ENCODE results near the gene KIF6. TPM values are rescaled to one million over a fixed set of nuclear protein-coding genes. Genes with fewer than 3 reads are reported as not detected.

Gene KIF6
- total RNA-seq, 1 donor from 2014 or later: 0.43 TPM

DNA sequence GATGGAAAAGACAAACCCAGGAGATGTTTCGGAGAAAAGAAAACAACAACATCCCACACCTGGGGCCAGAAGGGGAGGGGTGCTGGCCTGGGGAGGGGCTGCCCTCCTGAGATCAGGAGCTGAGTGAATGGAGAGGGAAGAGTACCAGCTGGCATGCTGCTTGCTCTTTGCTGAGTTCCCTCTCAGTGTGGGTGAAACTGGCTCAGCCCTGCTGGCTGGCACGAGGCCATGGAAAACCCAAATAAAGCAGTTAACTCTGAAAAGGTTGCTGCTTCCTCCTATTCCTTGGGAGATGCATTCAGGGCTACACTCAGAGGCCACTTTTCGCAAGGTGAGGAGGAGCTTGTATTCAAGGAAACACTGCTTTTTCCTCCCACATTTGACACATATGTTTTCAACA, 394.7 kb downstream of the KIF6 start:
- no peak for TF ChIP-seq CTCF (IDR thresholded peaks at IDR 0.05)
- Histone ChIP-seq H3K27ac (no peak overlapping the region), H3K27me3 (no peaks in the 10 kb centered on the region), H3K4me1 (peaks cover 0 to 2% of the 10 kb centered on the region in 2 donors), H3K9me3 (no peaks in the 10 kb centered on the region), H3K36me3 (no peaks in the 10 kb centered on the region), H3K4me3 (no peak overlapping the region)
- intact Hi-C loops (cut with DNase I): no loop called here
- no peak for DNase-seq (ENCODE audit: low spot score in 2 of 2)

DNA sequence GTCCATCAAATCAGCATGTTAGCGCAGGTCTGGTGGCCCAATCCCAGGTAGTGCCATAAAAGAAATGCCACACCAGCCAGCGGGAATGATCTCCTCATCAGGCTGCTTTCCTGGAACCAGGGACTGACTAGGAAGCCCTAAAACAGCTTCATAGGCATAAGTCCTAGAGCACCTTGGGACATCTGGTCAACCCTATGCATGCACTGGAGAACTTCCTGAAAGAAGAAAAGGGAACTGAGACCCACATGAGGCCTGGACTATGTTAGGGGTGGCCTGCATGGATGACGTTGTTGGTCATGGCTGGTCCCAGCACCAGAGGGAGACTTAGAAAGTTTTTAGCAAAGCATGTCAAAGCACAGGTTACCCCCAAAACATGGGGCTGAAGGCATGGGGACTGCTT, 395.2 kb downstream of the KIF6 start:
- Histone ChIP-seq H3K36me3 (no peaks in the 10 kb centered on the region), H3K27ac (no peak overlapping the region), H3K9me3 (no peaks in the 10 kb centered on the region), H3K4me1 (peaks cover 0 to 2% of the 10 kb centered on the region in 2 donors), H3K4me3 (no peak overlapping the region), H3K27me3 (no peaks in the 10 kb centered on the region)
- intact Hi-C loops (cut with DNase I): no loop called here
- TF ChIP-seq CTCF (IDR thresholded peaks at IDR 0.05): no peak
- no peak for DNase-seq (ENCODE audit: low spot score in 2 of 2)

DNA sequence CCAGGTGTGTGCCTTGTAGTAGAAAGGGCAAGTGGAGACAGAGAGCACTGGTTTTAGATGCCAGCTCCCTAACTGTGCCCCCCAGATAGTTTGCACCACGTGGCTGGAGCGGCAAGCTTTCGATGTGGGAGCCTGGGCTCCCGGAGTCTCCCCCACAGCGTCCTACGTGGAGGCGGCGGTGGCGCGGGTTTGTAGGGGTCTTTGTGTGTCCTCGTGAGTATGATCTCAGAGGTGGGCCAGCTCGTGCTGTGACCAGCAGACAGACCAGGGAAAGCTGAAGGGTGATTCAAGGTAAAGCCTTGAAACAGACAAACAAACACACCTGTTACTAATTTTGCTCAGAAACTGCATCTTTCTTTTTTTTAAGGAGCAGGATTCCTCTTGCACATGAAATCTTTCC, 397.1 kb downstream of the KIF6 start:
- no peak overlapping the region for H3K4me3 ChIP-seq
- DNase-seq (ENCODE audit: low spot score in 2 of 2): no peak
- H3K27me3 ChIP-seq: no peaks in the 10 kb centered on the region
- no peaks in the 10 kb centered on the region for H3K9me3 ChIP-seq
- H3K27ac ChIP-seq: no peak overlapping the region
- H3K4me1 ChIP-seq: peaks cover 0 to 2% of the 10 kb centered on the region in 2 donors
- TF ChIP-seq CTCF (IDR thresholded peaks at IDR 0.05): no peak
- no peaks in the 10 kb centered on the region for H3K36me3 ChIP-seq
- intact Hi-C loops (cut with DNase I): no loop called here

GRCh38 chr6:39327507-39327906, 397.7 kb downstream of the KIF6 start:
- no peaks in the 10 kb centered on the region for H3K9me3 ChIP-seq
- H3K4me3 ChIP-seq: no peak overlapping the region
- intact Hi-C loops (cut with DNase I): no loop called here
- peaks cover 0 to 2% of the 10 kb centered on the region in 2 donors for H3K4me1 ChIP-seq
- DNase-seq (ENCODE audit: low spot score in 2 of 2): no peak
- no peaks in the 10 kb centered on the region for H3K27me3 ChIP-seq
- H3K36me3 ChIP-seq: no peaks in the 10 kb centered on the region
- no peak for TF ChIP-seq CTCF (IDR thresholded peaks at IDR 0.05)
- H3K27ac ChIP-seq: no peak overlapping the region

GRCh38 chr6:39322306-39322850, 402.8 kb downstream of the KIF6 start, which contains the start of gene KCNK16:
Gene KCNK16, minus strand, starts transcription at chr6:39322702. Its CDS starts 162 bp downstream, at chr6:39322540.
- Histone ChIP-seq H3K36me3 (no peaks in the 10 kb centered on the region), H3K27me3 (no peaks in the 10 kb centered on the region), H3K4me3 (no peak within 1 kb of the TSS), H3K27ac (no peak within 1 kb of the TSS), H3K4me1 (peaks cover 0 to 16% of the 10 kb centered on the region in 2 donors), H3K9me3 (no peaks in the 10 kb centered on the region)
- DNase-seq (ENCODE audit: low spot score in 2 of 2): no peak
- no peak for TF ChIP-seq CTCF (IDR thresholded peaks at IDR 0.05)
- intact Hi-C loops (cut with DNase I): no loop called here

DNA sequence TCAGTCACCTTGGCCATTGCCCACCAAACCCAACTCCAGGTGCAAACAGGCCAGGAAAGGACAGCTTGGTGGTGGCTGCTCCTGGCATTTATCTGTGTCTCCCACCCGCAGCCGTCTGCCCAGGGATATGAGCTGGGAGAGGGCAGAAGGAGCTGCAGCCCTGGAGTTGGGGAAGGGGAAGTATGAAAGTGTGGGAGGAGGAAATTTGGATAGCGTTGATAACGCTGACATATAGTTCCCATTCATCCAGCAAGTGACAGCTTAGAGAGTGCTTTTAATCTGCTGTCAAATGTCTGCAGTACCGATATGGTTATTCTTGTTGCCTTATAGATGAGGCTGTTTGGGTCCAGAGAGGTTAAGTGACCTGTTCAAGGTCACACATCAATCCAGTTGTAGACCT, 403.4 kb downstream of the KIF6 start:
- Histone ChIP-seq H3K36me3 (no peaks in the 10 kb centered on the region), H3K9me3 (no peaks in the 10 kb centered on the region), H3K4me1 (peaks cover 0 to 16% of the 10 kb centered on the region in 2 donors), H3K27ac (no peak overlapping the region), H3K27me3 (no peaks in the 10 kb centered on the region), H3K4me3 (no peak overlapping the region)
- TF ChIP-seq CTCF (IDR thresholded peaks at IDR 0.05): no peak
- intact Hi-C loops (cut with DNase I): no loop called here
- DNase-seq (ENCODE audit: low spot score in 2 of 2): no peak

Data from ascending aorta (tissue), 2 donors.